Endodermal cell (in vitro differentiated cells): Measurements from ENCODE around the gene UNC80. TPM values are rescaled to one million over a fixed set of nuclear protein-coding genes. Genes with fewer than 3 reads are reported as not detected.

ENCODE experiments used
- DNase-seq: peaks from one replicate; pipeline ENCODE4 v3.0.0-alpha.2; 2017
- H3K27ac ChIP-seq: 2 replicates; pipeline ENCODE4 v1.5.1; 2013; ENCODE audit warnings: mild to moderate bottlenecking, low read depth, low read length, moderate library complexity
- H3K27me3 ChIP-seq: 2 replicates; pipeline ENCODE4 v1.6.1; 2013; ENCODE audit warnings: mild to moderate bottlenecking, low read length, moderate library complexity; ENCODE audit not compliant: insufficient read depth, control insufficient read depth, poor library complexity, severe bottlenecking
- H3K36me3 ChIP-seq: 2 replicates; pipeline ENCODE4 v1.7.0; 2013; ENCODE audit warnings: mild to moderate bottlenecking, low read length, moderate library complexity; ENCODE audit not compliant: control insufficient read depth, insufficient read depth
- H3K4me1 ChIP-seq: one replicate; pipeline ENCODE4 v1.7.0; 2013; ENCODE audit warnings: low read length; ENCODE audit not compliant: control insufficient read depth, insufficient read depth
- H3K4me3 ChIP-seq: 2 replicates; pipeline ENCODE4 v1.5.1; 2013; ENCODE audit warnings: mild to moderate bottlenecking, low read length, moderate library complexity
- H3K9ac ChIP-seq: 2 replicates; pipeline ENCODE4 v1.6.1; 2013; ENCODE audit warnings: mild to moderate bottlenecking, low read length, moderate library complexity; ENCODE audit not compliant: poor library complexity, severe bottlenecking; ENCODE audit errors: extremely low read depth
- H3K9me3 ChIP-seq: 2 replicates; pipeline ENCODE4 v1.6.1; 2013; ENCODE audit warnings: mild to moderate bottlenecking, low read length, moderate library complexity; ENCODE audit not compliant: control insufficient read depth
- H3K27ac Mint-ChIP-seq: 2 replicates; pipeline ENCODE4 v1.8.0; 2020; ENCODE audit warnings: mixed read lengths
- H3K27me3 Mint-ChIP-seq: 2 replicates; pipeline ENCODE4 v1.8.0; 2021; ENCODE audit warnings: mild to moderate bottlenecking, mixed read lengths; ENCODE audit not compliant: insufficient read depth
- H3K36me3 Mint-ChIP-seq: 2 replicates; pipeline ENCODE4 v1.8.0; 2020; ENCODE audit warnings: low read depth, mixed read lengths
- H3K4me1 Mint-ChIP-seq: 2 replicates; pipeline ENCODE4 v1.8.0; 2020; ENCODE audit warnings: mixed read lengths
- H3K4me3 Mint-ChIP-seq: 2 replicates; pipeline ENCODE4 v1.8.0; 2020; ENCODE audit warnings: mild to moderate bottlenecking, moderate library complexity, mixed read lengths
- H3K9me3 Mint-ChIP-seq: 2 replicates; pipeline ENCODE4 v1.8.0; 2020; ENCODE audit warnings: mild to moderate bottlenecking, mixed read lengths
- CTCF ChIP-seq: fragments of 200-600 bp; sonication (generic); conservative IDR thresholded peaks from 2 replicates; pipeline ENCODE4 v1.5.0; 2021; ENCODE audit warnings: antibody characterized with exemption, mild to moderate bottlenecking
- WGBS, 2 experiments: methylation state at CpG; one replicate each; pipeline versions ENCODE4 v1.1.5 to v1.1.7; 2013; ENCODE audit warnings: missing lambda C conversion rate in 2 of 2, mixed read lengths in 1 of 2; ENCODE audit not compliant: insufficient coverage in 1 of 2, insufficient read length in 1 of 2; 5-methylcytosine and 5-hydroxymethylcytosine counted together
- total RNA-seq, 2 donors: library from RNA; stranded (reverse); fragmentation: NEBNext Ultra II Directional in 1 of 2; extraction: Animal tissue kit (Norgen Biotek cat#: 25700) in 1 of 2; gene quantifications; 2 replicates in 1 of 2; 3 replicates in 1 of 2; pipeline ENCODE4 v1.2.1, GENCODE V29; 2021

UNC80 gene
- total RNA-seq, 2 donors from 2014 or later: 0.15 to 0.55 TPM

- Mint-ChIP-seq H3K9me3 (no peaks in the 10 kb centered on the region), H3K4me3 (peak overlapping the region; percentile 97), H3K36me3 (peaks cover 6% of the 10 kb centered on the region), H3K27me3 (peaks cover 2% of the 10 kb centered on the region), H3K4me1 (peaks cover 19% of the 10 kb centered on the region), H3K27ac (no peak overlapping the region)
- no peak for TF ChIP-seq CTCF
- Histone ChIP-seq H3K4me1 (peaks cover 10% of the 10 kb centered on the region), H3K36me3 (peaks cover 16% of the 10 kb centered on the region), H3K4me3 (peak overlapping the region; percentile 95), H3K9ac (peak overlapping the region; percentile 74), H3K27me3 (no peaks in the 10 kb centered on the region), H3K27ac (no peak overlapping the region), H3K9me3 (no peaks in the 10 kb centered on the region)
- no peak for DNase-seq
- WGBS, 2 experiments: 42% methylated on average over 2 of the region's 2 CpGs; no CpG with 5 or more reads in 1 of the 2 experiments
These were observed 231.7 kb downstream of the UNC80 start for GRCh38 chr2:210003359-210003758.

GRCh38 chr2:210004881-210005280 lies 233.2 kb downstream of the UNC80 start:
- H3K27ac ChIP-seq: no peak overlapping the region
- H3K4me1 ChIP-seq: peaks cover 10% of the 10 kb centered on the region
- no peak overlapping the region for H3K27ac Mint-ChIP-seq
- H3K36me3 ChIP-seq: peaks cover 30% of the 10 kb centered on the region
- no peak for TF ChIP-seq CTCF
- peaks cover 22% of the 10 kb centered on the region for H3K4me1 Mint-ChIP-seq
- H3K9me3 Mint-ChIP-seq: no peaks in the 10 kb centered on the region
- H3K9me3 ChIP-seq: no peaks in the 10 kb centered on the region
- H3K4me3 ChIP-seq: peak overlapping the region; percentile 95
- H3K4me3 Mint-ChIP-seq: no peak overlapping the region
- H3K27me3 ChIP-seq: no peaks in the 10 kb centered on the region
- WGBS, 2 experiments: 92% methylated on average over 2 of the region's 2 CpGs; no CpG with 5 or more reads in 1 of the 2 experiments
- H3K27me3 Mint-ChIP-seq: no peaks in the 10 kb centered on the region
- DNase-seq: no peak
- H3K9ac ChIP-seq: no peak overlapping the region
- H3K36me3 Mint-ChIP-seq: peaks cover 19% of the 10 kb centered on the region

GRCh38 chr2:210007895-210008294 lies 236.3 kb downstream of the UNC80 start:
- Mint-ChIP-seq H3K9me3 (no peaks in the 10 kb centered on the region), H3K27me3 (no peaks in the 10 kb centered on the region), H3K36me3 (peaks cover 42% of the 10 kb centered on the region), H3K4me3 (no peak overlapping the region), H3K27ac (no peak overlapping the region), H3K4me1 (peaks cover 24% of the 10 kb centered on the region)
- Histone ChIP-seq H3K4me1 (peaks cover 10% of the 10 kb centered on the region), H3K9me3 (no peaks in the 10 kb centered on the region), H3K9ac (no peak overlapping the region), H3K4me3 (no peak overlapping the region), H3K27ac (no peak overlapping the region), H3K36me3 (peaks cover 52% of the 10 kb centered on the region), H3K27me3 (no peaks in the 10 kb centered on the region)
- no peak for DNase-seq
- 97 to 100% methylated on average over 1 to 2 of the region's 2 CpGs for WGBS, 2 experiments
- TF ChIP-seq CTCF: no peak
